Hepatocyte (in vitro differentiated cells): ENCODE results near the gene NYAP2. TPM values are rescaled to one million over a fixed set of nuclear protein-coding genes. Genes with fewer than 3 reads are reported as not detected.

ENCODE experiments used
- DNase-seq: peaks from one replicate; pipeline ENCODE4 v3.0.0-alpha.2; 2016; ENCODE audit warnings: low spot score
- H2AFZ ChIP-seq: fragments of 200-600 bp; sonication (generic); 2 replicates; pipeline ENCODE4 v1.6.0; 2016; ENCODE audit warnings: antibody characterized with exemption, mild to moderate bottlenecking
- H3K27ac ChIP-seq: fragments of 200-600 bp; sonication (generic); 2 replicates; pipeline ENCODE4 v1.5.1; 2016; ENCODE audit warnings: mild to moderate bottlenecking
- H3K27me3 ChIP-seq: fragments of 200-600 bp; sonication (generic); 2 replicates; pipeline ENCODE4 v1.6.1; 2016
- H3K36me3 ChIP-seq: fragments of 200-600 bp; sonication (generic); replicated peaks from 2 replicates; pipeline ENCODE4 v1.5.1; 2016; ENCODE audit warnings: low read depth; ENCODE audit not compliant: insufficient read depth
- H3K4me1 ChIP-seq: fragments of 200-600 bp; sonication (generic); 2 replicates; pipeline ENCODE4 v1.5.1; 2016; ENCODE audit warnings: mild to moderate bottlenecking, moderate library complexity; ENCODE audit not compliant: insufficient read depth
- H3K4me2 ChIP-seq: fragments of 200-600 bp; sonication (generic); 2 replicates; pipeline ENCODE4 v1.6.0; 2016
- H3K4me3 ChIP-seq: fragments of 200-600 bp; sonication (generic); 2 replicates; pipeline ENCODE4 v1.5.1; 2016; ENCODE audit warnings: mild to moderate bottlenecking
- H3K79me2 ChIP-seq: fragments of 200-600 bp; sonication (generic); 2 replicates; pipeline ENCODE4 v1.6.0; 2017; ENCODE audit warnings: mild to moderate bottlenecking
- H3K9me2 ChIP-seq: fragments of 200-600 bp; sonication (generic); replicated peaks from 2 replicates; pipeline ENCODE4 v1.6.0; 2017; ENCODE audit warnings: mild to moderate bottlenecking; ENCODE audit not compliant: insufficient read depth
- H3K9me3 ChIP-seq: fragments of 200-600 bp; sonication (generic); 2 replicates; pipeline ENCODE4 v1.5.1; 2016; ENCODE audit warnings: low read depth, mild to moderate bottlenecking
- H4K20me1 ChIP-seq: fragments of 200-600 bp; sonication (generic); 2 replicates; pipeline ENCODE4 v1.6.0; 2016; ENCODE audit warnings: mild to moderate bottlenecking; ENCODE audit not compliant: insufficient read depth, poor library complexity, severe bottlenecking
- EZH2 ChIP-seq: fragments of 200-600 bp; sonication (generic); IDR thresholded peaks from 2 replicates; pipeline ENCODE4 v1.6.1; 2016; ENCODE audit warnings: antibody characterized with exemption, mild to moderate bottlenecking, borderline replicate concordance
- EZH2phosphoT487 ChIP-seq: fragments of 200-600 bp; sonication (generic); IDR thresholded peaks from one replicate; pipeline ENCODE4 v1.6.1; 2018; ENCODE audit warnings: antibody characterized with exemption, mild to moderate bottlenecking, low read depth, moderate library complexity; ENCODE audit not compliant: unreplicated experiment, severe bottlenecking
- WGBS: methylation state at CpG from one replicate; pipeline ENCODE4 v1.1.6; 2016; ENCODE audit warnings: low lambda C conversion rate; ENCODE audit errors: missing lambda C conversion rate; 5-methylcytosine and 5-hydroxymethylcytosine counted together
- polyA plus RNA-seq: library from polyadenylated mRNA; unstranded; fragments of >200 nt; fragmentation: Nextera tagmentation; extraction: Ambion mirVana; gene quantifications from 2 replicates; pipeline ENCODE4 v1.2.1, GENCODE V29; 2016
- total RNA-seq: library from RNA; depleted of rRNA; stranded (reverse); fragments of >200 nt; gene quantifications from 2 replicates; pipeline ENCODE4 v1.2.3, GENCODE V29; 2014
- TF ChIP-seq, protein P1 (sequence below): fragments of 200-600 bp; sonication (generic); IDR thresholded peaks from 2 replicates; pipeline ENCODE4 v1.5.1; 2016; ENCODE audit warnings: antibody characterized with exemption, mild to moderate bottlenecking; ENCODE audit not compliant: poor library complexity

Gene NYAP2
- total and polyA plus RNA-seq, 2 experiments from 2014 or later = 0.23 to 0.37 TPM

- H3K79me2 ChIP-seq = no peaks in the 10 kb centered on the region
- H3K36me3 ChIP-seq = no peaks in the 10 kb centered on the region
- 23% methylated on average over 2 of the region's 2 CpGs for WGBS
These were observed 59.1 kb downstream of the NYAP2 start for GRCh38 chr2:225458431-225459117.

GRCh38 chr2:225462417-225462816, 62.9 kb downstream of the NYAP2 start:
- TF ChIP-seq EZH2 (no peak), EZH2phosphoT487 (no peak)
- TF ChIP-seq, protein P1, sequence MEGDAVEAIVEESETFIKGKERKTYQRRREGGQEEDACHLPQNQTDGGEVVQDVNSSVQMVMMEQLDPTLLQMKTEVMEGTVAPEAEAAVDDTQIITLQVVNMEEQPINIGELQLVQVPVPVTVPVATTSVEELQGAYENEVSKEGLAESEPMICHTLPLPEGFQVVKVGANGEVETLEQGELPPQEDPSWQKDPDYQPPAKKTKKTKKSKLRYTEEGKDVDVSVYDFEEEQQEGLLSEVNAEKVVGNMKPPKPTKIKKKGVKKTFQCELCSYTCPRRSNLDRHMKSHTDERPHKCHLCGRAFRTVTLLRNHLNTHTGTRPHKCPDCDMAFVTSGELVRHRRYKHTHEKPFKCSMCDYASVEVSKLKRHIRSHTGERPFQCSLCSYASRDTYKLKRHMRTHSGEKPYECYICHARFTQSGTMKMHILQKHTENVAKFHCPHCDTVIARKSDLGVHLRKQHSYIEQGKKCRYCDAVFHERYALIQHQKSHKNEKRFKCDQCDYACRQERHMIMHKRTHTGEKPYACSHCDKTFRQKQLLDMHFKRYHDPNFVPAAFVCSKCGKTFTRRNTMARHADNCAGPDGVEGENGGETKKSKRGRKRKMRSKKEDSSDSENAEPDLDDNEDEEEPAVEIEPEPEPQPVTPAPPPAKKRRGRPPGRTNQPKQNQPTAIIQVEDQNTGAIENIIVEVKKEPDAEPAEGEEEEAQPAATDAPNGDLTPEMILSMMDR = no peak
- no peaks in the 10 kb centered on the region for H3K36me3 ChIP-seq
- DNase-seq = no peak

More at GRCh38 chr2:225458431-225459117, 59.1 kb downstream of the NYAP2 start:
- Histone ChIP-seq H3K27me3 (no peaks in the 10 kb centered on the region), H3K4me2 (peak overlapping the region; percentile 43), H3K4me3 (no peak overlapping the region), H3K9me2 (no peaks in the 10 kb centered on the region), H3K9me3 (no peaks in the 10 kb centered on the region), H2AFZ (no peak overlapping the region), H3K27ac (peak overlapping the region; percentile 51), H3K4me1 (peaks cover 25% of the 10 kb centered on the region), H4K20me1 (no peaks in the 10 kb centered on the region)
- TF ChIP-seq, protein P1 = no peak
- no peak for TF ChIP-seq EZH2
- no peak for TF ChIP-seq EZH2phosphoT487
- DNase-seq = no peak

DNA sequence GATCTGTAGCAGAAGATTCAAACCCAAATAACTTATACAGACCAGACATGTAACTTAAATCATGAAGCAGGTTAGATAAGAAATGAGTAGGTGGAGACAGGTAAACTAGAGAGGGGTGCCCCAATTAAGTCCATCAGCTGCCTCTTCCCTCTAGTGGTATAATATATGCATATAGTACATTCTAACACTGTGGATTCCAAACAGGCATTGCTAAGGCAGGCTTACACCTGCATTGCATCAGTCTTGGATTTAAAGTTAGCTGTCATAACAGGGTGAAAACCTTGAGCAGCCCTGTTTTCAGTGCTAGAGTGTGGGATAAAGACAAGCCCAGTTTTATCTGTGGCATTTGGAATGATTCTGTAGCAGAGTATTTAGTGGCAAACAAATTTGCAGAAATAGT, 63.4 kb downstream of the NYAP2 start:
- DNase-seq = no peak
- no peaks in the 10 kb centered on the region for H3K9me3 ChIP-seq
- H4K20me1 ChIP-seq = no peaks in the 10 kb centered on the region
- no peaks in the 10 kb centered on the region for H3K9me2 ChIP-seq
- TF ChIP-seq EZH2phosphoT487 (no peak), EZH2 (no peak)
- TF ChIP-seq, protein P1 = no peak
- H3K79me2 ChIP-seq = no peaks in the 10 kb centered on the region
- H3K4me3 ChIP-seq = no peak overlapping the region
- H3K4me1 ChIP-seq = peaks cover 16% of the 10 kb centered on the region
- H3K27me3 ChIP-seq = no peaks in the 10 kb centered on the region
- no peak overlapping the region for H2AFZ ChIP-seq
- no peak overlapping the region for H3K4me2 ChIP-seq
- no peak overlapping the region for H3K27ac ChIP-seq
- no peaks in the 10 kb centered on the region for H3K36me3 ChIP-seq

More at GRCh38 chr2:225462417-225462816, 62.9 kb downstream of the NYAP2 start:
- H3K9me2 ChIP-seq = no peaks in the 10 kb centered on the region
- H3K27ac ChIP-seq = no peak overlapping the region
- WGBS = 89% methylated on average over 2 of the region's 2 CpGs
- no peak overlapping the region for H3K4me3 ChIP-seq
- no peak overlapping the region for H2AFZ ChIP-seq
- no peak overlapping the region for H3K4me2 ChIP-seq
- H4K20me1 ChIP-seq = no peaks in the 10 kb centered on the region
- H3K9me3 ChIP-seq = no peaks in the 10 kb centered on the region
- H3K4me1 ChIP-seq = peaks cover 16% of the 10 kb centered on the region
- H3K27me3 ChIP-seq = no peaks in the 10 kb centered on the region
- no peaks in the 10 kb centered on the region for H3K79me2 ChIP-seq
